ENCODE results near the gene DCANP1. TPM values are rescaled to one million over a fixed set of nuclear protein-coding genes. Genes with fewer than 3 reads are reported as not detected.

Gene DCANP1
- total and polyA plus RNA-seq, 10 of the 15 experiments (the other 5 are each of a cell fraction or from before 2014, with no cell fraction given) = 0.01 TPM; not detected in 9

DNA sequence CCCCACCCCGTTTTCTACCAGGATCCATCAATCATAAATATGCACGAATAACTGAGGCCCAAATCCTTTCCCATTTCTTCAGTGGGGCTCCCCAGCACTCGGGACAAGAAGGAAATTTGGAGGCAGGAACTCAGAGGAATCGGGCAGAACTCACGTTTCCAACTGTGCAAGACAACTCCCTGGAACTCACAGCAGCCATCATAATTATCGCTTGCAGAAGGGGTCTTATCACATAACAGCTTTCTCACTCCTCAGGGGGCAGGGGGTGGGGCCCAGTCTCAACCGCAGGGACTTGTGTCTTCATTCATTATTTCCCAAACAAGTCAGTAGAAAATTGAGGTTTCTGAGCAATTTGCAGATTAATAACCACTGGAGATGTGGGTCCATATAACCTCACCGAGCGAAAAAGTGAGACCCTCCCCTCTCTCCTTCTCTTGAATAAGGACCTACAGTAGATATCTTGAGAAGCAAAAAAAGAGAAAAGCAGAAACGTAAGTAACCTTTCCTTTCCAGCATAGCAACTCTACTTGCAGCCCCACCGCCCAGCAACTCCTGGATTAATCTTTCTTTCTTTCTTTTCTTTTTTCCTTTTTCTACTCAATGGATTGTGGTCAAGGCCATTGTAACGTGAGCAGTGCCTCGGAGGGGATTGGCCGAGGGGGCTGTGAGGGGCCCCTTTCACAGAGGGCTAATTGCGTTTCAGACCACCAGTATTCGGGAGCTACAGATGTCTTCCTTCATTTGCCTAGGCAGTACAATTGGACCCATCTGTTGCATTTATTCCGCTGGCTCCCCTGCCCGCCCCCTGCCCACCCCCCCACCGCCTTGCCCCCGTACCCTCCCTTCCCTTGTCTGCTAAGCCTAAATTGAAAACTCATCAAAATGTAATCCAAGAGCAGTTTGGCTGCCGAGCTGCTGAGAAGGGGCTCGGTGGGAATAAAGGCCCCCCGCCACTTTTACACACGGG, 29.8 kb upstream of the DCANP1 start:
- ChIA-PET SMC1A (ENCODE audit: uncharacterized antibody, unreplicated experiment) (no interaction called here), RAD21 (ENCODE audit: unreplicated experiment) (no interaction called here), POLR2A (no interaction called here), CTCF (interaction anchor here (0.8 to 1.1 kb wide), 2 partner anchors 20 to 89 kb away, joined by 3 read pairs; no protein-coding TSS in a partner anchor)
- H3K9ac ChIP-seq (ENCODE audit: control insufficient read depth, insufficient read depth, low read length) = no peak overlapping the region
- no peak overlapping the region for H3K27ac ChIP-seq (ENCODE audit: control insufficient read depth, insufficient read depth)
- no peaks in the 10 kb centered on the region for H3K79me2 ChIP-seq (ENCODE audit: control insufficient read depth, insufficient read depth, low read length)
- H3K27me3 ChIP-seq (replicated peaks in 1 of 2; ENCODE audit: control insufficient read depth in 2 of 2, insufficient read depth in 2 of 2, low read length in 1 of 2) = peaks cover 0 to 6% of the 10 kb centered on the region in 2 experiments; a peak in 3 of 4 replicates
- no peak for DNase-seq (ENCODE audit: low read depth, low spot score)
- no peak overlapping the region for H2AFZ ChIP-seq (ENCODE audit: control insufficient read depth, low read depth, low read length)
- no peaks in the 10 kb centered on the region for H3K9me3 ChIP-seq (replicated peaks; ENCODE audit: control insufficient read depth, insufficient read depth, low read length)
- H3K4me1 ChIP-seq (ENCODE audit: control insufficient read depth, insufficient read depth, low read length) = no peaks in the 10 kb centered on the region
- no peaks in the 10 kb centered on the region for H4K20me1 ChIP-seq (ENCODE audit: control insufficient read depth, insufficient read depth)
- FAIRE-seq = no peak
- BruUV-seq (replicated peaks) = no TSS peak
- no peak for TF ChIP-seq ZNF207 (IDR thresholded peaks at IDR 0.05; ENCODE audit: borderline replicate concordance)
- TF ChIP-seq RBBP5 (conservative IDR thresholded peaks at IDR 0.05) = no peak
- H3K4me3 ChIP-seq = no peak overlapping the region
- in situ Hi-C loops (cut with MboI) = no loop called here
- intact Hi-C loops (cut with micrococcal nuclease; ENCODE audit: unreplicated experiment) = no loop called here
- WGBS (ENCODE audit: insufficient coverage, insufficient replicate concordance, low lambda C conversion rate, missing lambda C conversion rate) = 33% methylated on average over 19 of the region's 24 CpGs
- no peak overlapping the region for H3K4me2 ChIP-seq (ENCODE audit: control insufficient read depth, insufficient read depth)
- H3K36me3 ChIP-seq (ENCODE audit: control insufficient read depth in 2 of 2, insufficient read depth in 2 of 2, low read length in 1 of 2) = no peaks in the 10 kb centered on the region
- no peak for ATAC-seq

GRCh38 chr5:135473956-135474670, 27.0 kb upstream of the DCANP1 start:
- SMC1A ChIA-PET (ENCODE audit: uncharacterized antibody, unreplicated experiment) = no interaction called here
- in situ Hi-C loops (cut with MboI) = no loop called here

More at GRCh38 chr5:135473956-135474670, 27.0 kb upstream of the DCANP1 start:
- no peaks in the 10 kb centered on the region for H3K79me2 ChIP-seq (ENCODE audit: control insufficient read depth, insufficient read depth, low read length)
- POLR2A ChIA-PET = no interaction called here
- CTCF ChIA-PET = interaction anchor here (0.7 to 2.9 kb wide), 4 partner anchors 12 to 92 kb away, joined by 3 to 8 read pairs (median 4); no protein-coding TSS in a partner anchor
- 39% methylated on average over 12 of the region's 12 CpGs for WGBS (ENCODE audit: insufficient coverage, insufficient replicate concordance, low lambda C conversion rate, missing lambda C conversion rate)
- no peaks in the 10 kb centered on the region for H3K4me1 ChIP-seq (ENCODE audit: control insufficient read depth, insufficient read depth, low read length)
- no TSS peak for BruUV-seq (replicated peaks)
- no peak overlapping the region for H2AFZ ChIP-seq (ENCODE audit: control insufficient read depth, low read depth, low read length)
- H3K27me3 ChIP-seq (replicated peaks in 1 of 2; ENCODE audit: control insufficient read depth in 2 of 2, insufficient read depth in 2 of 2, low read length in 1 of 2) = peaks cover 0 to 6% of the 10 kb centered on the region in 2 experiments; a peak in 3 of 4 replicates
- no peaks in the 10 kb centered on the region for H4K20me1 ChIP-seq (ENCODE audit: control insufficient read depth, insufficient read depth)
- no peak overlapping the region for H3K4me3 ChIP-seq
- no peaks in the 10 kb centered on the region for H3K36me3 ChIP-seq (ENCODE audit: control insufficient read depth in 2 of 2, insufficient read depth in 2 of 2, low read length in 1 of 2)
- H3K27ac ChIP-seq (ENCODE audit: control insufficient read depth, insufficient read depth) = no peak overlapping the region
- DNase-seq (ENCODE audit: low read depth, low spot score) (no peak), ATAC-seq (no peak), FAIRE-seq (no peak)
- TF ChIP-seq EED (IDR thresholded peaks at IDR 0.05; ENCODE audit: low read depth) (no peak), CHD2 (IDR thresholded peaks at IDR 0.05; ENCODE audit: borderline replicate concordance, low read depth, low read length) (no peak), ZZZ3 (IDR thresholded peaks at IDR 0.05; ENCODE audit: control insufficient read depth, insufficient read length, low read depth) (no peak), WRNIP1 (IDR thresholded peaks at IDR 0.05; ENCODE audit: borderline replicate concordance, low read depth, low read length) (no peak)
- RAD21 ChIA-PET (ENCODE audit: unreplicated experiment) = no interaction called here
- no peak overlapping the region for H3K9ac ChIP-seq (ENCODE audit: control insufficient read depth, insufficient read depth, low read length)
- H3K9me3 ChIP-seq (replicated peaks; ENCODE audit: control insufficient read depth, insufficient read depth, low read length) = no peaks in the 10 kb centered on the region
- intact Hi-C loops (cut with micrococcal nuclease; ENCODE audit: unreplicated experiment) = no loop called here
- no peak overlapping the region for H3K4me2 ChIP-seq (ENCODE audit: control insufficient read depth, insufficient read depth)

All from GM12878 (cell line).